ENCODE measurements around the gene DCAKD. TPM values are rescaled to one million over a fixed set of nuclear protein-coding genes. Genes with fewer than 3 reads are reported as not detected.

DCAKD gene
- total and polyA plus RNA-seq, 2 of the 8 experiments (the other 6 are each of a cell fraction or from before 2014, with no cell fraction given) = 35.6 to 52.9 TPM

GRCh38 chr17:45096926-45097325, 45.5 kb upstream of the DCAKD start (continued):
- TF ChIP-seq BACH1 (IDR thresholded peaks at IDR 0.05; ENCODE audit: low read length) = no peak
